GM12874 (cell line): ENCODE data around the gene PAXX.

Source experiments
- CTCF ChIP-seq: IDR thresholded peaks from 2 replicates; pipeline ENCODE4 v1.5.1; 2011; ENCODE audit warnings: low read depth, mild to moderate bottlenecking, control low read depth, low read length, moderate library complexity; ENCODE audit not compliant: insufficient read depth

Gene PAXX

GRCh38 chr9:136978073-136978864, 14.0 kb upstream of the PAXX start:
- TF ChIP-seq CTCF = no peak

GRCh38 chr9:136978865-136979544, 13.2 kb upstream of the PAXX start:
- TF ChIP-seq CTCF = no peak

- no peak for TF ChIP-seq CTCF
Observed at GRCh38 chr9:136979769-136980587, 12.2 kb upstream of the PAXX start.

- TF ChIP-seq CTCF = no peak
Observed at GRCh38 chr9:136980669-136981478, 11.3 kb upstream of the PAXX start.

GRCh38 chr9:136981588-136982231, 10.5 kb upstream of the PAXX start:
- no peak for TF ChIP-seq CTCF

GRCh38 chr9:136982232-136983051, 9.8 kb upstream of the PAXX start, which contains the start of gene LCNL1:
LCNL1 (plus strand) TSS chr9:136982993; CDS start chr9:136983587, 594 bp downstream.
- TF ChIP-seq CTCF = no peak
